Suprapubic skin (tissue), 4 donors: ENCODE results near the gene CAMK2N2. TPM values are rescaled to one million over a fixed set of nuclear protein-coding genes. Genes with fewer than 3 reads are reported as not detected.

Experiments
- DNase-seq, 2 donors: peaks; one replicate each; pipeline ENCODE4 v3.0.0-alpha.2; 2019; ENCODE audit warnings: low spot score in 2 of 2
- H3K27ac ChIP-seq: fragments of 200-600 bp; sonication (generic); one replicate; pipeline ENCODE4 v1.5.1; 2019
- H3K27me3 ChIP-seq: fragments of 200-600 bp; sonication (generic); one replicate; pipeline ENCODE4 v1.5.1; 2019
- H3K36me3 ChIP-seq: fragments of 200-600 bp; sonication (generic); one replicate; pipeline ENCODE4 v1.5.1; 2019
- H3K4me1 ChIP-seq: fragments of 200-600 bp; sonication (generic); one replicate; pipeline ENCODE4 v1.5.1; 2019
- H3K4me3 ChIP-seq: fragments of 200-600 bp; sonication (generic); one replicate; pipeline ENCODE4 v1.5.1; 2019; ENCODE audit warnings: mild to moderate bottlenecking
- H3K9me3 ChIP-seq: fragments of 200-600 bp; sonication (generic); one replicate; pipeline ENCODE4 v1.5.1; 2019
- EP300 ChIP-seq: sonication (generic); formaldehyde crosslinking; IDR thresholded peaks from one replicate; pipeline ENCODE4 v1.6.1; 2017; ENCODE audit warnings: antibody characterized with exemption
- POLR2A ChIP-seq, 2 donors: fragments of 450-650 bp; IDR thresholded peaks; one replicate each; pipeline ENCODE4 v1.6.1; 2017; ENCODE audit warnings: antibody characterized with exemption in 2 of 2, mild to moderate bottlenecking in 2 of 2, moderate library complexity in 2 of 2
- POLR2AphosphoS5 ChIP-seq, 3 donors: sonication (generic); formaldehyde crosslinking; IDR thresholded peaks; one replicate each; pipeline ENCODE4 v1.6.1; 2017; ENCODE audit warnings: antibody characterized with exemption in 3 of 3
- WGBS: methylation state at CpG from one replicate; pipeline ENCODE4 v1.1.5; 2018; 5-methylcytosine and 5-hydroxymethylcytosine counted together
- total RNA-seq, 4 donors: library from RNA; depleted of rRNA; stranded (reverse); fragments of >200 nt; gene quantifications; one replicate each; pipeline ENCODE4 v1.1.0, GENCODE V29; 2016
- TF ChIP-seq, protein P1 (sequence below), 2 donors: fragments of 200-600 bp in 1 of 2; fragments of 450-650 bp in 1 of 2; sonication (generic) in 1 of 2; IDR thresholded peaks; one replicate each; pipeline ENCODE4 v1.5.1; 2016 to 2019; ENCODE audit warnings: antibody characterized with exemption in 2 of 2, mild to moderate bottlenecking in 1 of 2, moderate library complexity in 1 of 2

Gene CAMK2N2
- total RNA-seq, 4 donors from 2014 or later = not detected

DNA sequence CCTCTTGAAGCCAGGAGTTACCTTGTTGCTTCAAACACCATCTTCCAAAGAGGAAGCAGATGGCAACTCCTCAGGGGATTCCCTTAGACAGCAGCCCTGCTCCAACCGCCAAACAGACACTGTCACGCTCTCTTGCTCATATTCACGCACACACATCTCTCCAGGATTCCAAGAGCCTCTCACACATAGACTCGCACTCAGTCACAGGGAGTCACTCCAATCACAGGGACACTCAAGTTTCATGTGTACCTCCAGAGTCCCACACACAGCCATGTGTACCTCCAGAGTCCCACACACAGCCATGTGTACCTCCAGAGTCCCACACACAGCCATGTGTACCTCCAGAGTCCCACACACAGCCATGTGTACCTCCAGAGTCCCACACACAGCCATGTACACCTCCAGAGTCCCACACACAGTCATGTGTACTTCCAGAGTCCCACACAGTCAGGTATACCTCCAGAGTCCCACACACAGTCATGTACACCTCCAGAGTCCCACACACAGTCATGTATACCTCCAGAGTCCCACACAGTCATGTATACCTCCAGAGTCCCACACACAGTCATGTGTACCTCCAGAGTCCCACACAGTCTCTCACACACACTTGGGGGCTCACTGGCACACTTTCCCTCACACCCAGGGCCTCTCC lies 25.8 kb downstream of the CAMK2N2 start:
- TF ChIP-seq, protein P1, sequence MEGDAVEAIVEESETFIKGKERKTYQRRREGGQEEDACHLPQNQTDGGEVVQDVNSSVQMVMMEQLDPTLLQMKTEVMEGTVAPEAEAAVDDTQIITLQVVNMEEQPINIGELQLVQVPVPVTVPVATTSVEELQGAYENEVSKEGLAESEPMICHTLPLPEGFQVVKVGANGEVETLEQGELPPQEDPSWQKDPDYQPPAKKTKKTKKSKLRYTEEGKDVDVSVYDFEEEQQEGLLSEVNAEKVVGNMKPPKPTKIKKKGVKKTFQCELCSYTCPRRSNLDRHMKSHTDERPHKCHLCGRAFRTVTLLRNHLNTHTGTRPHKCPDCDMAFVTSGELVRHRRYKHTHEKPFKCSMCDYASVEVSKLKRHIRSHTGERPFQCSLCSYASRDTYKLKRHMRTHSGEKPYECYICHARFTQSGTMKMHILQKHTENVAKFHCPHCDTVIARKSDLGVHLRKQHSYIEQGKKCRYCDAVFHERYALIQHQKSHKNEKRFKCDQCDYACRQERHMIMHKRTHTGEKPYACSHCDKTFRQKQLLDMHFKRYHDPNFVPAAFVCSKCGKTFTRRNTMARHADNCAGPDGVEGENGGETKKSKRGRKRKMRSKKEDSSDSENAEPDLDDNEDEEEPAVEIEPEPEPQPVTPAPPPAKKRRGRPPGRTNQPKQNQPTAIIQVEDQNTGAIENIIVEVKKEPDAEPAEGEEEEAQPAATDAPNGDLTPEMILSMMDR (IDR thresholded peaks at IDR 0.05) = no peak
- TF ChIP-seq POLR2A (IDR thresholded peaks at IDR 0.05) (no peak), POLR2AphosphoS5 (IDR thresholded peaks at IDR 0.05) (no peak)

DNA sequence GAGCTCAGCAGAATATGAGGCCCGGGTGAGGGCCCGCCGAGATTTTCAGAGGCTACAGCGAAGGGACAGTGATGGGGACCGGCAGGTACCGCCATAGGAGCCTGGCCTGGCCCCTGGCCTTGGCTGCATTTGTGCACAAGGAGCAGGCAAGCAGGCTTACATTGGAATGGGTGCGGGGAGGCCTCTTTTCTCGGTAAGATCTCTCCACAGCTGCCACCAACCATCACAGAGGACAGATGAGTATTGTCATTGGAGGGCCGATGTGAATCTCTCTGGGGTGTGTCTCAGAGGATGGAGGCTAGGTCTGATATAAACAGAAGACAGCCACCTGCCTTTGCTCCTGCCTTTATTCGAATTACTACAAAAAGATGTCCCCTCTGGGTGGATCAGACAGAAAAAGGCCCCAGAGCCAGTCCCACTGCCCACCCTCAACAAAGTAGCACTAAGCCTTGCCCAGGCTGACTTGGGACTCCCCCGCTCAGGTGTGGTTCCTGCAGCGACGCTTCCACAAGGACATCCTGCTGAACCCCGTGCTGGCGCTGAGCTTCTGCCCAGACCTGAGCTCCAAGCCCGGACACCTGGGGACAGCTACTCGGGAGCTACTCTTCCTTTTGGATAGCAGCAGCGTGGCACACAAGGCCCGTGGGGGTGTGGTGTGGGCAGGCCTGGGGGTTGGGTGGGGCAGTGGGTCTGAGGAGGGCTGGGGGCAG lies 26.5 kb downstream of the CAMK2N2 start:
- peaks cover 15% of the 10 kb centered on the region for H3K4me1 ChIP-seq
- no peak overlapping the region for H3K27ac ChIP-seq
- DNase-seq = no peak
- 86% methylated on average over 17 of the region's 19 CpGs for WGBS
- TF ChIP-seq, protein P1 (IDR thresholded peaks at IDR 0.05) = no peak
- TF ChIP-seq POLR2AphosphoS5 (IDR thresholded peaks at IDR 0.05) (no peak), POLR2A (IDR thresholded peaks at IDR 0.05) (no peak), EP300 (no peak)
- H3K27me3 ChIP-seq = peaks cover 37% of the 10 kb centered on the region
- H3K4me3 ChIP-seq = no peak overlapping the region
- H3K9me3 ChIP-seq = no peaks in the 10 kb centered on the region
- no peaks in the 10 kb centered on the region for H3K36me3 ChIP-seq

More for the DNA sequence above, 25.8 kb downstream of the CAMK2N2 start:
- no peak overlapping the region for H3K27ac ChIP-seq
- peaks cover 8% of the 10 kb centered on the region for H3K4me1 ChIP-seq
- H3K9me3 ChIP-seq = no peaks in the 10 kb centered on the region
- no peak for DNase-seq
- H3K27me3 ChIP-seq = peaks cover 30% of the 10 kb centered on the region
- WGBS = 76% methylated on average over 4 of the region's 4 CpGs
- H3K36me3 ChIP-seq = no peaks in the 10 kb centered on the region
- no peak overlapping the region for H3K4me3 ChIP-seq

DNA sequence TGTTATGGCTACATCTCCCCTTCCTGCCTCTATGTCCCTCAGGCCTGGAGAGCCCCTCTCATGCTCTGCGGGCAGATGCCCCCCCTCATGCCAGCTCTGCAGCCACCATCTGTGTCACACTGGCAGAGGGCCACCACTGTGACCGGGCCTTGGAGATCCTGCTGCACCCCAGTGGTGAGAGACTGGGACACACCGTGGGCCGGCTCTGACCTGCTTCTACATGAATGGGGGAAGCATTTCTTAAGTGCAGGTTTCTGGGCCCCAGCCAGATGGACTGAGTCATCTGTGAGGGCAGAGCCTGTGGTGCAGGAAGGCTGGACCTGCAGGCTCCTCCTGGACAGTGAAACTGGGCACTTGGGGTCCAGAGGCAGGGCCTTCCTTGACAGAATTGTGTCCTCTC lies 27.1 kb downstream of the CAMK2N2 start:
- DNase-seq = no peak
- Histone ChIP-seq H3K36me3 (no peaks in the 10 kb centered on the region), H3K4me3 (no peak overlapping the region), H3K27me3 (peaks cover 43% of the 10 kb centered on the region), H3K4me1 (peaks cover 21% of the 10 kb centered on the region), H3K27ac (no peak overlapping the region), H3K9me3 (no peaks in the 10 kb centered on the region)
- 6% methylated on average over 3 of the region's 4 CpGs for WGBS
- TF ChIP-seq POLR2A (IDR thresholded peaks at IDR 0.05) (no peak), EP300 (no peak), POLR2AphosphoS5 (IDR thresholded peaks at IDR 0.05) (no peak)
- TF ChIP-seq, protein P1 (IDR thresholded peaks at IDR 0.05) = no peak

DNA sequence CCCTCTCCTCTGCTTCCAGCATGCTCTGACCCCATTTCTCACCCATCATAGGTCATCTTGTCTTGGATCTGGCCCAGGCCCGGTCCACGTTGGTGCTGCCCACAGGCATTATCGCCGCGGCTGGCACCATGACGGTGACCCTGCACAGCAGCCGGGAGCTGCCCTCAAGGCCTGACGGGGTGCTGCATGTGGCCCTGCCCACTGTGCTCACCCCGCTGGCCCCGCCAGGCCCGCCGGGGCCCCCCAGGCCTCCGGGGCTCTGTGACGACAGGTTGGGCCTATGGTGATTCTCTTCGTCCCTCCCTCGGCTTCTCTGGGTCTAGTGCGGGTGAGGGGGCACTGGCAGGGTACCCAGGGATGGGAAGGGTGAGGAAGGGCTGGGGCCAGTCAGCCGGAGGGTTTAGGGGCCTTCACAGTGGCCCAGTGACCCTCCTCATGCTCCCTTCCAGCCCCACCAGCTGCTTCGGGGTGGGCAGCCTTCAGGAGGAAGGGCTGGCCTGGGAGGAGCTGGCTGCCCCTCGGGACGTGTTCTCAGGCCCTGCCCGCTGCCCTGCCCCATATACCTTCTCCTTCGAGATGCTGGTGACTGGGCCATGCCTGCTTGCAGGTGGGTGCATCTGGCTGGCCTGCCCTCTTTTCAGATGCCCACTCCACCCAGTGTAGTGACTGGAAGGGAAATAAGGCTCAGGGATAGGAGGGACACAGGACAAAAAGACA lies 28.1 kb downstream of the CAMK2N2 start:
- no peak for TF ChIP-seq POLR2AphosphoS5 (IDR thresholded peaks at IDR 0.05)
- TF ChIP-seq POLR2A (IDR thresholded peaks at IDR 0.05) = no peak
- no peaks in the 10 kb centered on the region for H3K9me3 ChIP-seq
- H3K4me1 ChIP-seq = peaks cover 25% of the 10 kb centered on the region
- no peak for DNase-seq
- H3K36me3 ChIP-seq = no peaks in the 10 kb centered on the region
- H3K4me3 ChIP-seq = no peak overlapping the region
- H3K27me3 ChIP-seq = peaks cover 52% of the 10 kb centered on the region
- no peak overlapping the region for H3K27ac ChIP-seq
- 91% methylated on average over 11 of the region's 23 CpGs for WGBS

DNA sequence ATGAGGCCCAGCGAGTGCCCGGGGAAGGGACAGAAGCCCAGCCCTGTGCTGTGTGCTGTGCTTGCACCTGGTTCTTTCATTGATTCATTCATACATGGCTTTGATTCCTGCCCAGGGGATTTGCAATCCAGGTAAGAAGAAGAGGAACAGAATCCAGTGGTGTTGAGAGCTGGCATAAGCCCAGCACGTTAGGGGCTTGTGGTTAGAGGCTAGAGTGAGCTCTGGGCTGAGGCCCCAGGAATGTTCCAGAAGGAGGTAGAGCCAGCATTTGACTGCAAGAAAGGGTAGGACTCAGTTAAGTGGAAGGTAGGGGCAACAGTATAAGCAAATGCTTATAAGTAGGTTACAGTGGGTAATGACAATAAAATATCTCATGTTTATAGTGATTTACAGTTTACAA lies 29.7 kb downstream of the CAMK2N2 start:
- H3K27ac ChIP-seq = no peak overlapping the region
- no peak for DNase-seq
- peaks cover 53% of the 10 kb centered on the region for H3K27me3 ChIP-seq
- H3K36me3 ChIP-seq = no peaks in the 10 kb centered on the region
- H3K4me1 ChIP-seq = peaks cover 25% of the 10 kb centered on the region
- no peaks in the 10 kb centered on the region for H3K9me3 ChIP-seq
- H3K4me3 ChIP-seq = no peak overlapping the region
- TF ChIP-seq POLR2A (IDR thresholded peaks at IDR 0.05) = no peak
- TF ChIP-seq, protein P1 (IDR thresholded peaks at IDR 0.05) = no peak
- TF ChIP-seq POLR2AphosphoS5 (IDR thresholded peaks at IDR 0.05) = no peak
- TF ChIP-seq EP300 = no peak
- 71% methylated on average over 3 of the region's 3 CpGs for WGBS
